GM20431 (cell line): ENCODE measurements around the gene SEMA3E.
"Not testable (repeated sequence)": the region's sequence is repeated elsewhere in the genome, so short reads cannot be mapped to it uniquely, and the experiment has no call there.

ENCODE experiments used
- in situ Hi-C: fragments of 300-500 bp; cut with MseI, MboI; formaldehyde crosslinking; loops from one replicate; pipeline ENCODE4 v1.15.0; 2020; ENCODE audit warnings: low sequenced_read_pairs; ENCODE audit not compliant: unreplicated experiment

Gene SEMA3E

GRCh38 chr7:83502636-83503035 is 146.3 kb downstream of the SEMA3E start:
- in situ Hi-C loops: no loop called here

DNA sequence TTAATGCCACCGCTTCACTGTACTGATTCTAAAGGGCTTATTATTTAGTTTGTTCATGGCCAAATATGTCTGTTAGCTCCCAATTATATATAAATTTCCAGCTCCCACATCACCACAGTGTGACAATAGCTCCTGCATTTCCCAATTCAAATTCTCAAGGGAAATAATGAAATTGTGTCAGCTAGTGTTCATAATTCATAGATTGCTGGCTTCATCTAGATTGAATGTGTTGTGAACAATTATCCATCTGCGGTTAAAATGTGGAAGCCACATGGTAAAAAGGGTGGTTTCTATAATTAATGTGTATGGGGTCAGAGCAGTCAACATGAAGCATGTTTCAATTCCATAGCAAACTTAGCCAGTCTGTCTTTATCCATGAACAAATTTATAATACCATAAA is 154.3 kb downstream of the SEMA3E start:
- in situ Hi-C loops: no loop called here

DNA sequence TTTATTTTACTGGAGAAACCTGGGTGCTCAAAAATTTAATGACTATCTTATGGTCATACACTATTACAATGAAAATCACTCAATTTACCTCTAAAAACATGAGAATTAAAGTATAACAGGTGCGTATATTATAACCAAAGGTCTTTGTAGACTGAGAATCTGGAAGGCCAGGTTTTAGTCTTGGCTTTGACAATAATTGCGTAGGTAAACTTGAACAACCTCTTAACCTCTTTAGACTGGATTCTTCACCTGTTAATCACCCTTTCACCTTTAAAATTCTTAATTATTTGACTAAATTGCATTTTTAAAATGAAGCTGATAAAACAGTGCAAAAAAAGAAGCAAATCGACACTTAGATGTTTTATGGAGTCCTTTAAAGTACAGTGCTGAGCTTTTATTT is 156.1 kb downstream of the SEMA3E start:
- in situ Hi-C loops: no loop called here

- in situ Hi-C loops: no loop called here
Measured at GRCh38 chr7:83487801-83488200, 161.1 kb downstream of the SEMA3E start.

DNA sequence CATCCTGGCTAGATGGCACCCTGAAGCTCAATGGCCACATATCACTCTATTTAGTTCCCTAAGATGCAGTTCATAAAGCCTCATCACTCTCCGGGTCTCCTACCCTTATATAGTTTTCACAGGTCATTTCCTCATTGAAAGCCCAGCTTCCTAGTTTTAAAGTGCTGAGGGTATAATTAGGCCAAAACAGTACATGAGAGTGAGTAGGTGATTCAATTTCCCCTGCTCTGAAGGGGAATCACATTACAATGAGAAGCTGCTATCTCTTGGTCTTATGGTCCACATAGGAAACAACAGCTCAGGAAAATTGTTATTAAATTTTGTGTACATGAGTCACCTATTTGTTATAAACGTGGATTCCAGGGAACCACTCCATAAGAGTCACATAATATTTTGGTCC is 162.0 kb downstream of the SEMA3E start:
- in situ Hi-C loops: no loop called here

DNA sequence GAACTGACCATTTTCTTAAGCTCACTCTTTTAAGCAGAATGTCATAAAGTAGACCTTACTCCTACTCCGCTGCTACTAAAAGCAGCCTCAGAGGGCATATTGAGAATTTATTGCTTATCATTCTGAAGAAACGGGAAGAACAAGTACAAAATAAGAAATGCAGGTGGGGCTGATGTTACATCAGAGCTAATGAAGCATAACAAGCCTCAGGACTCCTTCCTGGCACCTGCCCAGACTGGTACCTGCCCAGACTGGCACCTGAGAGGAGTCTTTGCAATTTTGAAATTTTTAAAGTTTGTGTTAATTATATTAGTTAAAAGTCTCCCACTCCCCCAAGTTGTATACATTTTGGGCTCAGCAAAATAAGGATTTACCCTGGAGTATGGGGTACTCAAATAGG is 162.4 kb downstream of the SEMA3E start:
- in situ Hi-C loops: no loop called here

- in situ Hi-C loops: no loop called here
Measured at GRCh38 chr7:83484826-83485225, 164.1 kb downstream of the SEMA3E start.

GRCh38 chr7:83484266-83484665 is 164.7 kb downstream of the SEMA3E start:
- in situ Hi-C loops: no loop called here

DNA sequence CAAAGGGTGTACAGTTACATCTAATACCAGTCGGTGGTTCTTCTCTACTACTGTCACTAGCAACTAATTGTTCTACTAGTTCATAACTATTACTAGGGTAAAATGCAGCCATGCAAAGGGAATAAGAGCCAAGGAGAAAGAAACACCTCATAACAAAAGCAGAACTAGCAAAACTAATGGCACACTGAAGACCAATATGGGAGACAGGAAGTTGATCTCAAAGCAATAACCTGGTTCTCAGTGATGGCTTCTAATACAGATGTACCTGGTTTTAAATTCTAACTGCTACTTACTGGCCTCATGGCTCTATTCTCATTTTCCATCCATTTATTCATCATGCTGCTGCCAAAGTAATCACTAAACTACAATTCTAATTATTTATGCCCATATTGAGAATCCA is 170.3 kb downstream of the SEMA3E start:
- in situ Hi-C loops: no loop called here

GRCh38 chr7:83476511-83477050 is 172.4 kb downstream of the SEMA3E start:
- in situ Hi-C loops: no loop called here

- in situ Hi-C loops: no loop called here
Measured at GRCh38 chr7:83475420-83475819, 173.5 kb downstream of the SEMA3E start.

- in situ Hi-C loops: no loop called here
Measured at GRCh38 chr7:83472376-83472775, 176.6 kb downstream of the SEMA3E start.

DNA sequence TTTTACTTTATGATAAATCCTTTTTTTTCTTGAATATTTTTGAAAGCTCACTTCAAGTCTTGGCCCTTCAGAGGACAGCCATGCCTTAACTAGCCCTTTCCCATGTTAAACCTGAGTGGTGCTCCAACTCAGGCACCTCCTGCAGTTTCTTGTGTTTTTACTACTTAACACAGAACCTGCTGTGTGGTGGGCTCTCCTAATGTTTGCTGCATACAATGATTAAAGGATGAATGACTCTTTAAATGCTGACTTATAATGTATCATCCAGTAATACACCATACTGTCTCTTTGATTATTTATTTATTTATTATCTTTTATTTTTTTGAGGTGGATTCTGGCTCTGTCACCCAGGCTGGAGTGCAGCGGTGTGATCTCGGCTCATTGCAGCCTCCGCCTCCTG is 179.4 kb downstream of the SEMA3E start:
- in situ Hi-C loops: no loop called here

DNA sequence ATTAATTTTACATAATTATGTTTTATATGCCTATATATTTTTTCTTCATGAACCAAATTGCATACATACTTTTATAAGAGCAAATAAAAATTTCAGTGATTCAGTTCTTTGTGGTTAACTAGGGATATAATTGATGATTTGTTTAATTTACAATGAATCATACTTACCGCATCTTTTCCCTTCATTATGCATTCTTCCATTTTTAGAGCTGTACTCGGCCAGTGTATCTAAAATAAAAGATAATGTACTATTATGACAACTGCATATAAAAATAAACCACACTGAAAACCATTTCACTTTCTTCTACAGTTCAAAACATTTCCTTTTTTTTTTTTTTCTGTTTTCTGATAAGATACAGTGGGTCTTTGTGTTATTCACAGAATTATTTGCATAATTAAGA is 179.9 kb downstream of the SEMA3E start:
- in situ Hi-C loops: no loop called here

DNA sequence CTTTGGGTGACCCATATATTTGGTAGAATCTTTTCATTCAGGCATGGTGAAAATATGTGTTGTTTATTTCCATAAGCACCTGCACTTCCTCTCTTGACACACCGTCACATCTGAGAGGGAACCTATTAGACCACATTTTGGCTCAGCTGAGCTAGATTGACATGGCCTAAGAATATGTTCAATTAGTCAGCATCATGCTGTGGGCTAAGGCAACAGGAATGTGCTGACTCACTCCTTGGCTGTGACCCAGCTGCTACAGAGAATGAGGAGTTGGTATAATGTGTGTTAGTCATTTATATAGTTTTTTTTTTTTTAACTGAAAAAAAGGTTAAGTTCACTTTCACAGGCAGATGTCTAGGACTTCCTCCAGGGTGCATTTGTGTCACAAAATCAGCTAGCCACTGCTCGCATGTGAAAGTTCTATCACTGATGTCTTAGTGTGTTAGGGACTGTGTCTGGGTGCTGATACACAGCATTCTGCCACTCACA is 180.6 kb downstream of the SEMA3E start:
- in situ Hi-C loops: no loop called here

GRCh38 chr7:83467493-83467892 is 181.4 kb downstream of the SEMA3E start:
- in situ Hi-C loops: no loop called here

DNA sequence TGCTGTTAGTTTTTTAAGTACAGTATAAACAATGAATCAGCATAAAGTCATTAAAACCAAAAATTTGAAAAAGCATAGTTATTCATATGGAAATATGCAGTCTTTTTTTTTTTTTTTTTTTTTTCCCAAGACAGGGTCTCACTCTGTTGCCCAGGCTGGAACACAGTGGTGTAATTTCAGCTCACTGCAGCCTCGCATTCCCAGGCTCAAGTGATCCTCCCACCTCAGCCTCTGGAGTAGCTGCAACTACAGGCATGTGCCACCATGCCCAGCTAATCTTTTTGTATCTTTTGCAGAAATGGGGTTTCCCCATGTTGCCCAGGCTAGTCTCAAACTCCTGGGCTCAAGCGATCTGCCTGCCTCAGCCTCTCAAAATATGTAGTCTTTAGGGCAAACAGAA is 182.0 kb downstream of the SEMA3E start:
- in situ Hi-C loops: no loop called here

- in situ Hi-C loops: no loop called here
Measured at GRCh38 chr7:83466187-83466923, 182.6 kb downstream of the SEMA3E start.

GRCh38 chr7:83465643-83466042 is 183.3 kb downstream of the SEMA3E start:
- in situ Hi-C loops: no loop called here

DNA sequence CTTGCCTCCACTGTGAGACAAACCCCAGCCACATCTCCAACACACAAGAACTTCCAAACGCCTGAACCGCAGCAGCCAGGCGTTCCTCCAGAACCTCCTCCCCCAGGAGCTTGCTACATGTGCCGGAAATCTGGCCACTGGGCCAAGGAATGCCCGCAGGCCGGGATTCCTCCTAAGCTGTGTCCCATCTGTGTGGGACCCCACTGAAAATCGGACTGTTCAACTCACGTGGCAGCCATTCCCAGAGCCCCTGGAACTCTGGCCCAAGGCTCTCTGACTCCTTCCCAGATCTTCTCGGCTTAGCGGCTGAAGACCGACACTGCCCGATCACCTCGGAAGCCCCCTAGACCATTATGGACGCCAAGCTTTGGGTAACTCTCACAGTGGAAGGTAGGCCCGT is 187.1 kb downstream of the SEMA3E start:
- in situ Hi-C loops: not testable (repeated sequence)

DNA sequence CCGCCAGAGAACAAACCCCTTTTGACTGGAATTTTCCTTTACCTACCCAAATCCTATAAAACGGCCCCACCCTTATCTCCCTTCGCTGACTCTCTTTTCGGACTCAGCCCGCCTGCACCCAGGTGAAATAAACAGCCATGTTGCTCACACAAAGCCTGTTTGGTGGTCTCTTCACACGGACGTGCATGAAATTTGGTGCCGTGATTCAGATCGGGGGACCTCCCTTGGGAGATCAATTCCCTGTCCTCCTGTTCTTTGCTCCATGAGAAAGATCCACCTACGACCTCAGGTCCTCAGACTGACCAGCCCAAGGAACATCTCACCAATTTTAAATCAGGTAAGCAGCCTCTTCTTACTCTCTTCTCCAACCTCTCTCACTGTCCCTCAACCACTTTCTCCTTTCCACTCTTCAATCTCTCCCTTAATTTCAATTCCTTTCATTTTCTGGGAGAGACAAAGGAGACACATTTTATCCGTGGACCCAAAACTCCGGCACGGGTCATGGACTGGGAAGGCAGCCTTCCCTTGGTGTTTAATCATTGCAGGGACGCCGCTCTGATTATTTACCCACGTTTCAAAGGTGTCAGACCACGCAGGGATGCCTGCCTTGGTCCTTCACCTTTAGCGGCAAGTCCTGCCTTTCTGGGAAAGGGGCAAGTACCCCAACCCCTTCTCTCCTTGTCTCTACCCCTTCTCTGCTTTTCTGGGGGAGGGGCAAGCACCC is 188.8 kb downstream of the SEMA3E start:
- in situ Hi-C loops: not testable (repeated sequence)
